GDM1 (cell line): Measurements from ENCODE around the gene MAPKBP1.

Experiments used
- DNase-seq: peaks from one replicate; lab custom pipeline; 2025; lab: John Stamatoyannopoulos, UW

The MAPKBP1 gene

DNA sequence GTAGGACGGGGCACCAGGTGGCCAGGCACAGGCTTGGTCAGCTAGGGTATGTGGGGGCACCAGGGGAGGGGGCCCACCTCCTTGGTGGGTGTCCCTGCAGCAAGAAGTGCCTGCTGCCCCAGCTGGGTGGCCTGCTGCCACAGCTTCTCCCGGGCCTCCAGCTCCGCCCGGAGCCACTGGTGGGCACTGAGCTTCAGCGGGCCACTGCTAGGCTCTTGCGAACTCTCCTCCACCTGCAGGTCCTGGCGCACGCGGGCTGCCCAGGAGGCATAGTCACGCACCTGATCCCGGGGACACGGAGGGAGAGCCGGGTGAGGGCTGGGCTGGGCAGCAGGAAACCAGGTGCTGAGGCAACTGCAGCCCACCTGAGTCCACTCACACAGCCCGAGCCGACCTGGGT lies 94.0 kb downstream of the MAPKBP1 start:
- DNase-seq = no peak

DNA sequence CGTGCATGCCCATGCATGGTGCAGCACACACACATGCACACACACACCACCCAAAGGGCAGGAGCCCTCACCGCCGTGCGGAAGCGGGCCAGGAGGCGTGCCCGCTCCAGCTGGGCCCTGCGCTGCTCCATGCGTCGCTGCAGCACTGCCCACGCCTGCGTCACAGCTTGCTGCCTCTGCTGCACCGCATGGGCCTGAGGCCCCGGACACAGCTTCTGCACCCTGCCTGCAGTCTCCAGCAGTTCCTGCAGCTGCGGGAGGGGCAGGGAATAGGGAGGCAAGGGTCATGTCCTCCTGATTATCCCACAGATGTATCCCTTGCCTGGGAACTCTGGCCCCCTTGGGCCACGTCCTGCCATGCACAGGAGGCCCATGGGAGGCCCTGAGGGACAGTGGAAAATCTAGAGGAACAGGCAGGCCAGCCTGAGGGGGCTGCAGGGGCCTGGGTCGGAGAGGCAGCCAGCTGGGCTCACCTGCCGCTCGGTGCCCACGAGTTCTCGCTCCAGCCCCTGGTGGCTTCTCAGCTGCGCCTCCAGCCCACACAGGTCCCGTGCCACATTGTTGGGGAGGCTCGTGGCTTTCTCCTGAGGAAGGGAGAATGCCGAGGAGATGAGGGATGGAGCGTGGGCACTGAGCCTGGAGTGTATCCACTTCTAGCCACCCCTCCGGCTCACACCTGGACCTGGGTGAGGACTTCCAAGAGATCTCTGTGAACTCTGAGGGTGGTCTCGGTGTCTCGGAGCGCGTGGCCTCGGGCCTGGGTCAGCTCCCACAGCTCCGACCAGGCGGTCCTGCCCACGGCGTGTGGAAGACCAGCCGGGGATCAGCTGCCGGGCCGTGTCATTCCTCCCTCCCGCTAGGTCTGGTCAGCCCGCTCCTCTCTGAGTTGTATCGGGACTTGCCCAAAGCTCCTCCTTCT lies 95.7 kb downstream of the MAPKBP1 start:
- DNase-seq = no peak

DNA sequence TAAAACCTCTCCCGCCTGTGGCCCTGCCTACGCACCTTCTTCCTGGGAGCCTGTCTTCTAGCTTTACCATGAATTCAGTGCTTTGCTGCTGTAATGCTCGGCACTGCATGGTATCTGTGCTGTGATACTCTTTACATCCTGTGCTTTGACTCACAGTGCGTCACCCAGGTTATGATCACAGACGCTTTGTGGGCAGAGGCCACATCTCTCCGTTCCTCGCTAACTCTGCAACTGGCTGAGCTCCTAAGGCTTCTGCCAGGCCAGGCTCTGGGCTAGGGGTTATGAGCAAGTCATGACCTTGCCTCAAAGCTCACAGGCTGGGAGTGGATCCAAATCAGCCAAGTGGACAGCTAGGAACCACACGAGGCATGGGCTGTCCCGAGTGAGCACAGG lies 96.4 kb downstream of the MAPKBP1 start:
- no peak for DNase-seq

DNA sequence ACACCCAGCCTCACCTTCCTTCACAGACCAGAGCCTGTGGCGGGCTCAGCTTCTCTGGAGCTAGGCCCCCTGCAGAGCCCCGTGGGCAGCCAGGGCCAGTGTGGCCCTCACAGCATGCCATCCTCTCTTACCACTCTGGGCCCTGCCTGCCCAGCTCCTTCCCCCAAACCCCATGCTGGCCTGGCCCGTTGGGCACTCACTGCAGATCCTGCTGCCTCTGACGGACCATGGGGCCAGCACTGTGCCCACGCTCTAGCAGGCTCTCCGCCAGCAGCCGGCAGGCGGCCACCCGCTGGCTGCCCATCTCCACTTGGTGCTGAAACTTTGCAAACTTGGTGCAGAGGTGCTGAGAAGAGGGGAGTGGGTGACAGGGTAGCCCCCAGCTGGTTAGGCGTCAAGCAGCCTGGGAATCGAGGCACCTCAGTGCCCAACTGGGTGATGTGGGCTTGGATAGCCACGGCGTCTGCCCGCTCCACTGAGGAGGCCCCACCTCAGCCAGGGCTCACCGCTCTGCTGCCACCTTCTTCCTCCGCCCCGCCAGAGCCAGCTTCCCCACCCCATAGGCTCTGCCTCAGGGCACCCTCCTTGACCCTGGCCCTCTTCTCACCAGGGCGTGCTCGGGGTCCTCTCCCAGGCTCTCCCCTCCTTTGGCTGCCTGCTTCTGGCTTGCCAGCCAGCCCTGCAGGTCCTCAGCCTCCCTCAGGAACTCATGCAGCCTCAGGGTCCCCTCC lies 97.1 kb downstream of the MAPKBP1 start:
- DNase-seq = no peak

DNA sequence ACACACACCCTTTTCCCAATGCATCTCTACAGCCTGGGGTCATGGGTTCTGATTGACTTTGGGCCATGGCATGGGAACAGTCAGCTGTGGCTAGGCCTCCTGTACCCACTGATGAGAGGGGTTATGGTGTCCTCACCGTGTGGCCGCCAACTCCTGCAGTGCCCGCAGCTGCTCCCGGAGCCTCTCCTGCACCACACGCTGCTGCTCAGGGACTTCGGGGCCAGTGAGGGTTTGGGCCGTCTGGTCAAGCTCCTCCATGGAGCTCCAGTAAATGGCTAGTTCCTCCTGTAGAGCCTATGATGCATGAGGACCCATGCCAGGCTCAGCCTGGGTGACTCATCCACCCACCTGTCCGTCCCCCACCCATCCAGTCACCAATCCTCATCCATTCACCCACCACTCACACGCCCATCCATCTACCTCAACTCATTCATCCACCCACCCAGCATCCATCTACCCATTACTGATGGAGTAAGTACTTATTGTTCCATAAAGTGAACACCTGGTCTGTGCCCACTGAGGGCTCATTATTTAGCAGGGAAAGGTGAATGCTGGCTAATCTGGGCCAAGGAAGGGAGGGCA lies 98.0 kb downstream of the MAPKBP1 start:
- DNase-seq = no peak

DNA sequence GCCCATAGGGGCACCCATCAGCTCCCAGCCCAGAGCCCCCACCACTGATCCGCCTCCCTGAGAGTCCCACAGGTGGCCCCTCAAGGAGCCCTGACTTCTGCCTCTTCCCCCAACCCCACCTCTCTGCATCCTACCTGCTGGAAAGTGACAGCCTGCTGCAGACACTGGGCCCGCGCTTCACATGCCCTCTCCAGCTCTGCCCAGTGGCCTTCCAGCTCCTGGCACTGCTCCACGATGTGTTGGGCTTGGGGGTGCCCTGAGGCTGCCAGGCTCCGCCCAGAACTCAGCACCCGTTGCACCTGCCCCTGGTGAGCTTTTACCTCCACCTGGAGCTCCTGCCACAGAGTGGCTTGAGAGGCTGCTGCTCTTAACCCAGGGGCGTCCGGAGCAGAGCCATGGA lies 99.4 kb downstream of the MAPKBP1 start:
- no peak for DNase-seq

DNA sequence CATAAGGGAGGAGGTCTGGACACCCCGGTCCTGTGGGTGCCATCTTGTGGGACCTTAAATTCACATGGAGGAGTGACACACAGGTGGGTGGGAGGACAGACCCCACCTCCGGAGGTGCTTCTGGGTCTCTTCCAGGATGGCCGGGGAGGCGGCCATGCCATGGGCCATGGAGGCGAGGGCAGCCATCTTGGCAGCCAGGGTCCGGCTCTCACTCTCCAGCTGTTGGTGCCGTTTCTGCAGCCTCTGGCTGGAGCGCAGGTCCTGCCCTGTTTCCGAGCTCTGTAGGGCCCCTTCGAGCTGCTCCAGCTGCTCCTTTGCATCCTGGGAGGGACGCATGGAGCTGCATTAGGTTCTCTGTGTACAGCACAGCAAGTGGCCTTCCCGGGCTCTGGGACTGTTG lies 100.5 kb downstream of the MAPKBP1 start:
- no peak for DNase-seq

DNA sequence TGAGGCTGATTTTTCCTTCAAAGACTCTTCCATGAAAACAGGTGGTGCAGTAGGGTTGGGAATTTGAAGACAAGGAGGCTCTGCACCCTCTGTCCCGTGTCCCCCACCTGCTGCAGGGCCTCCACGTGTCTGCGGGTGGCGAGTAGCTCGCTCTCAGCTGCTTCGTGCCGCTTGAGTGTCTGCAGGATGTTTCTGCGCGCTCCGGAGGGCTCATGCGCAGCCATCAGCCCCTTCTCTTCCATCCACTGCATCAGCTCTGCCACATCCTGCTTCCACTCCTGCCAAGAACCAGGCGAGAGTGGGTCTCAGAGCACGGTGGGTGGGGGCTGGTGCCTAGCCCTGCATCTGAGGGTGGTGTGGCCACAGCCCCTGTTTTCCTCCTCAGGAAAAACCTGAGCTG lies 101.7 kb downstream of the MAPKBP1 start:
- DNase-seq = no peak

DNA sequence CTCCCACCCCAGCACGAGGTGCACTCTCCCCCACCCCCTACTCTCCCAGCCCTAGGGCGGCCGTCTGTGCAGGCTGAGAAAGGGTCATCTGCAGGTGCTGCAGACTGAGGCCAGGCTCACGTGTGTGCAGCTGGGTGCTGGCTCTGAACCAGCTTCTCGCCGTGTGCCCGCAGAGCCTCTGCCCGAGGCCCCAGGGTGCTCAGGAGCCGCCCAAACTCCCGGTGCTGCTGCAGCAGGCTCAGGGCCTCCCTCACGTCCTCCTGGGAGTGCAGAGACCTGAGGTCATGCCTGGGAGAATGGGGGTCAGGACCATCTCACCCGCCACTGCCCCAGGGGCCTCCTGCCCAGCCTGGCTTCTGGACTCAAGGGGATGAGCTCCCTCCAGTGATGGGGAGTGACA lies 102.4 kb downstream of the MAPKBP1 start:
- no peak for DNase-seq
